ENCODE results near the gene EPB41L3. TPM values are rescaled to one million over a fixed set of nuclear protein-coding genes. Genes with fewer than 3 reads are reported as not detected.

EPB41L3 gene
- total RNA-seq, 1 experiment from 2014 or later, result 16.1 TPM

- Histone ChIP-seq H3K9ac (ENCODE audit: extremely low read depth, insufficient read length, low read length) (no peak overlapping the region), H3K14ac (ENCODE audit: insufficient read depth, low read length) (no peak overlapping the region), H2BK5ac (ENCODE audit: insufficient read length, low read length) (no peak overlapping the region), H2BK120ac (ENCODE audit: low read depth, low read length, poor library complexity, severe bottlenecking) (no peak overlapping the region), H3K56ac (ENCODE audit: insufficient read length, low read depth, low read length) (no peak overlapping the region), H2BK20ac (ENCODE audit: low read depth, low read length, poor library complexity, severe bottlenecking) (no peak overlapping the region), H4K91ac (ENCODE audit: insufficient read length, low read depth, low read length) (no peak overlapping the region), H2AFZ (ENCODE audit: low read length) (no peak overlapping the region), H4K5ac (ENCODE audit: insufficient read length, low read depth, low read length) (no peak overlapping the region), H3K18ac (ENCODE audit: insufficient read length, low read depth, low read length) (no peak overlapping the region), H3K9me3 (ENCODE audit: control insufficient read depth, low read depth, low read length) (no peaks in the 10 kb centered on the region), H2AK5ac (ENCODE audit: insufficient read length, low read length) (no peak overlapping the region), H3K4me1 (ENCODE audit: insufficient read depth, low read length) (no peaks in the 10 kb centered on the region), H2BK12ac (ENCODE audit: insufficient read length, low read depth, low read length) (no peak overlapping the region), H4K20me1 (ENCODE audit: control insufficient read depth, insufficient read depth, insufficient read length) (no peaks in the 10 kb centered on the region), H3K27ac (ENCODE audit: insufficient read length, low read depth, low read length) (no peak overlapping the region), H3K79me1 (ENCODE audit: insufficient read depth, low read depth, low read length, poor library complexity, severe bottlenecking) (no peaks in the 10 kb centered on the region), H3K27me3 (ENCODE audit: insufficient read depth, low read length) (no peaks in the 10 kb centered on the region), H4K8ac (replicated peaks; ENCODE audit: insufficient read length, low read depth, low read length) (no peak overlapping the region), H2BK15ac (ENCODE audit: low read depth, low read length) (no peak overlapping the region), H3T11ph (ENCODE audit: low read length) (no peak overlapping the region), H3K79me2 (ENCODE audit: insufficient read depth, low read length) (no peaks in the 10 kb centered on the region), H3K23me2 (ENCODE audit: insufficient read length, low read depth, low read length, poor library complexity, severe bottlenecking) (no peaks in the 10 kb centered on the region), H3K4me2 (ENCODE audit: insufficient read depth, insufficient read length, low read length) (no peak overlapping the region), H3K23ac (ENCODE audit: insufficient read length, low read depth, low read length) (no peak overlapping the region), H3K4ac (ENCODE audit: low read depth, low read length) (no peak overlapping the region)
- Mint-ChIP-seq H3K27ac (no peak overlapping the region), H3K36me3 (ENCODE audit: insufficient read depth in 1 of 3, low read depth in 3 of 3) (no peaks in the 10 kb centered on the region), H3K4me3 (no peak overlapping the region), H3K27me3 (ENCODE audit: low read depth) (no peaks in the 10 kb centered on the region), H3K9me3 (no peaks in the 10 kb centered on the region), H3K4me1 (peaks cover 7 to 8% of the 10 kb centered on the region in 2 experiments)
- DNase-seq, result no peak
- no peak for TF ChIP-seq CTCF (conservative IDR thresholded peaks at IDR 0.05)
- no CpG with 5 or more reads among the region's 3 CpGs for WGBS (ENCODE audit: extremely low coverage, insufficient read length, low lambda C conversion rate)
These were observed 122.9 kb downstream of the EPB41L3 start for GRCh38 chr18:5420906-5421305.

Measured in H9 (cell line).